ENCODE data around the gene SPECC1.
A peak's percentile ranks its signal among the peaks of the same experiment; 100 is the strongest.

Gene SPECC1

GRCh38 chr17:20109076-20109475, 99.9 kb downstream of the SPECC1 start:
- Histone ChIP-seq H3K27me3 (replicated peaks; ENCODE audit: control insufficient read depth, insufficient read depth, low read length) (no peaks in the 10 kb centered on the region), H3K36me3 (ENCODE audit: control insufficient read depth, insufficient read depth, low read length) (no peaks in the 10 kb centered on the region), H3K4me3 (replicated peaks; ENCODE audit: low read depth, low read length) (no peak overlapping the region)
- DNase-seq (ENCODE audit: extremely low read depth, insufficient read length), result no peak
- TF ChIP-seq CTCF (IDR thresholded peaks at IDR 0.05; ENCODE audit: insufficient read depth, low read length, poor library complexity, severe bottlenecking), result no peak

DNA sequence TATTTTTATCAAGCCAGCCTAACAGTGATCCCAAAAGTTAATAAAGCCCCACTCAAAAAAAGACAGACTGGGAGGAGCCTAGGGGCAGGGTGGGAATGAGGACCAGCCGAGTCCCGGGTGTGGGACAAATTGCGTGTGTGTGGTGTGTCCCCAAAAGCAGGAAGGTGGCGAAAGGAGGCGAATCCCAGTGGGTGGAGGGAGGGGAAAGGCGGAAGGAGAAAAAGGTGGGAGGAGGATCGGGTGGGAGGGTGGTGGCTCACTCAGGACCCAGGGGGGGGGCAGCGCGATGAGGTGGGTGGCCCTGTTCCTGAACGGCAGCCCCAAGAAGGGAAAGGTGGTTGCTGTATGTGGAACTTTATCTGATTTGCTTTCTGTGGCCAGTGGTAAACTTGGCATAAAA, 102.4 kb downstream of the SPECC1 start:
- Histone ChIP-seq H3K27me3 (replicated peaks; ENCODE audit: control insufficient read depth, insufficient read depth, low read length) (no peaks in the 10 kb centered on the region), H3K4me3 (replicated peaks; ENCODE audit: low read depth, low read length) (no peak overlapping the region), H3K36me3 (ENCODE audit: control insufficient read depth, insufficient read depth, low read length) (no peaks in the 10 kb centered on the region)
- DNase-seq (ENCODE audit: extremely low read depth, insufficient read length), result no peak
- TF ChIP-seq CTCF (IDR thresholded peaks at IDR 0.05; ENCODE audit: insufficient read depth, low read length, poor library complexity, severe bottlenecking), result no peak

DNA sequence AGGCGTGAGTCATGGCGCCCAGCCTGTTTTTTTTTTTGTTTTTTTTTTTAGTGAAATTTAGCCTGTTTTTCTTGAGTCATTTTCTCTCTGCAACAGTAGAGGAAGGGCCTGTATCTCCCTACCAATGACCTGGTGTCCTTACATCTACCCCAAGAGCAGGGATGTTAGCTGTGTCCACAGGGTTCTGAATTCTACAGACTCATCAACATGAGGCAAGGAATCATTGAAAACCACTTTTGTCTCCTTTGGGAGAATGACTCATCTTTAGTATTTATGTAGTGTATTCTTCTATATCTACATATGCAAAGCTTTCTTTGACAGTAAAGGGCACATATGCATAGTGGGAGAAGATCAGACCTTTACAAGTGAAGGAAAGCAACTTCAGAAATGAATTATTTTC, 105.3 kb downstream of the SPECC1 start:
- TF ChIP-seq CTCF (IDR thresholded peaks at IDR 0.05; ENCODE audit: insufficient read depth, low read length, poor library complexity, severe bottlenecking), result no peak
- Histone ChIP-seq H3K36me3 (ENCODE audit: control insufficient read depth, insufficient read depth, low read length) (no peaks in the 10 kb centered on the region), H3K27me3 (replicated peaks; ENCODE audit: control insufficient read depth, insufficient read depth, low read length) (no peaks in the 10 kb centered on the region), H3K4me3 (replicated peaks; ENCODE audit: low read depth, low read length) (no peak overlapping the region)
- no peak for DNase-seq (ENCODE audit: extremely low read depth, insufficient read length)

DNA sequence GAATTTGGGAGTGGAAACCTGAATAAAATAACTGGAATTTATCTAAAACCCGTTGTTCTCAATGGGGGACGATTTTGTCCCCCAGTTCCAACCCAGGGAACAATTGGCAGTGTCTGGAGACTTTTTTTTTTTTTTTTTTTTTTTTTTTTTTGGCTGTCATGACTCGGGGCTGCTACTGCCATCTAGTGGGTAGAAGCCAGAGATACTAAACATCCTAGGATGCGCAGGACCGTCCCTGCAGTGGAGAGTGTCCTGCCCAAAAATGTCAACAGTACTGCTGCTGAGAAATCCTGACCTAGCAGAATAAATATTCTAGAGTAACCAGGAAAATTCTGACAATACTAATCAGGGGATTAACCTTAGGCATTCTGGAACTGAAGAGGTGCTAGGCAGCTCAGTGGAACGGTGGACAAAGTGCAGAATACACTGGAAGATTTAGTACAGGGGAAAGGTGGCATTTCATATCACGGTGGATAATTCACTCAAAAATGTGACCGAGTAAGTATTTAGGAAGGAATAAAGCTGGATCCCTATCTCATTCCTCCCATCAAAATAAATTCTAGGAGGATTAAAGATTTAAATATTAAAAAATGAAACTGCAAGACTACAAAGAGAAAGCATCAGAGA, 107.6 kb downstream of the SPECC1 start:
- peak; percentile 60 for TF ChIP-seq CTCF (IDR thresholded peaks at IDR 0.05; ENCODE audit: insufficient read depth, low read length, poor library complexity, severe bottlenecking)
- no peak for DNase-seq (ENCODE audit: extremely low read depth, insufficient read length)
- no peaks in the 10 kb centered on the region for H3K27me3 ChIP-seq (replicated peaks; ENCODE audit: control insufficient read depth, insufficient read depth, low read length)

GRCh38 chr17:20118280-20118679, 109.1 kb downstream of the SPECC1 start:
- H3K4me3 ChIP-seq (replicated peaks; ENCODE audit: low read depth, low read length), result no peak overlapping the region

More for the DNA sequence above, 107.6 kb downstream of the SPECC1 start:
- Histone ChIP-seq H3K4me3 (replicated peaks; ENCODE audit: low read depth, low read length) (no peak overlapping the region), H3K36me3 (ENCODE audit: control insufficient read depth, insufficient read depth, low read length) (no peaks in the 10 kb centered on the region)

More at GRCh38 chr17:20118280-20118679, 109.1 kb downstream of the SPECC1 start:
- no peaks in the 10 kb centered on the region for H3K27me3 ChIP-seq (replicated peaks; ENCODE audit: control insufficient read depth, insufficient read depth, low read length)
- no peak for DNase-seq (ENCODE audit: extremely low read depth, insufficient read length)
- TF ChIP-seq CTCF (IDR thresholded peaks at IDR 0.05; ENCODE audit: insufficient read depth, low read length, poor library complexity, severe bottlenecking), result no peak
- no peaks in the 10 kb centered on the region for H3K36me3 ChIP-seq (ENCODE audit: control insufficient read depth, insufficient read depth, low read length)
